GM20000 (cell line): Measurements from ENCODE around the gene AHRR.
A peak's percentile ranks its signal among the peaks of the same experiment; 100 is the strongest.

Experiments used
- DNase-seq: peaks from one replicate; pipeline ENCODE4 v3.0.0; 2012; ENCODE audit warnings: low spot score
- TF ChIP-seq, protein P1 (sequence below): IDR thresholded peaks from 2 replicates; pipeline ENCODE4 v1.5.1; 2012; ENCODE audit warnings: mild to moderate bottlenecking, control low read depth; ENCODE audit errors: extremely low read depth, missing control alignments

AHRR gene

DNA sequence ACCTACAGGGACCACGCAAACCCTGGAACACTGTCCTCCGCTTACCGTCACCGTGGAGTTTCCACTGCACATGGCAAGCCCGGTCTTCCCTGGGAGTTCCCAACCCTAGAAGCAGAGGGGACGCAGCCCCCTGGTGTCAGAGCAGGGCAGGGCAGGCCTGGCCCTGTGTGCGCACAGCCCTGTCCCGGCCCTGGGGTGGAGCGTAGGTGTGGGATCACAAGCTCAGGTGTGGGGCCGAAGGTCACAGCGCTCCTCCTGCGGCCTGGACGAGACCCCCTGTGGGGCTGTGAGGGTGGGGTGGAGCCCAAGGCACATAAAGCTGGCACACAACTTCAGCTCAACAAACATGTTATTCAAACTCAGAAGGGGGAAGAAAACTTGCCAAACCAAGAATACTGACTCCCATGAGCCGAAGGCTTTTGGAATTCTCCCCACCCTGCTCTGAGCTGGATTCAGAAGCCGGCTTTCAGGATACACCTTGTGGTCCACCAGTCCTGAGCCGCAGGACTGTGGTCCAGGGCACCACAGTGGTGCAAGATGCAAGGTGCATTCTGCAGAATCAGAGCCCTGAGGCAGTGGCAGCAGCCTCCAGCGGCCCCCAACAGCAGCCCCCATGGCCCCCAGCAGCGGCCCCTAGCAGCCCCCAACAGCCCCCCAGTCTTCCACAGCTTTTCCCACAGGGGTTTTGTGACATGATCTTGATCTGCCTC, 109.6 kb downstream of the AHRR start:
- DNase-seq, result peak; percentile 89
- TF ChIP-seq, protein P1, sequence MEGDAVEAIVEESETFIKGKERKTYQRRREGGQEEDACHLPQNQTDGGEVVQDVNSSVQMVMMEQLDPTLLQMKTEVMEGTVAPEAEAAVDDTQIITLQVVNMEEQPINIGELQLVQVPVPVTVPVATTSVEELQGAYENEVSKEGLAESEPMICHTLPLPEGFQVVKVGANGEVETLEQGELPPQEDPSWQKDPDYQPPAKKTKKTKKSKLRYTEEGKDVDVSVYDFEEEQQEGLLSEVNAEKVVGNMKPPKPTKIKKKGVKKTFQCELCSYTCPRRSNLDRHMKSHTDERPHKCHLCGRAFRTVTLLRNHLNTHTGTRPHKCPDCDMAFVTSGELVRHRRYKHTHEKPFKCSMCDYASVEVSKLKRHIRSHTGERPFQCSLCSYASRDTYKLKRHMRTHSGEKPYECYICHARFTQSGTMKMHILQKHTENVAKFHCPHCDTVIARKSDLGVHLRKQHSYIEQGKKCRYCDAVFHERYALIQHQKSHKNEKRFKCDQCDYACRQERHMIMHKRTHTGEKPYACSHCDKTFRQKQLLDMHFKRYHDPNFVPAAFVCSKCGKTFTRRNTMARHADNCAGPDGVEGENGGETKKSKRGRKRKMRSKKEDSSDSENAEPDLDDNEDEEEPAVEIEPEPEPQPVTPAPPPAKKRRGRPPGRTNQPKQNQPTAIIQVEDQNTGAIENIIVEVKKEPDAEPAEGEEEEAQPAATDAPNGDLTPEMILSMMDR, result peak; percentile 92

DNA sequence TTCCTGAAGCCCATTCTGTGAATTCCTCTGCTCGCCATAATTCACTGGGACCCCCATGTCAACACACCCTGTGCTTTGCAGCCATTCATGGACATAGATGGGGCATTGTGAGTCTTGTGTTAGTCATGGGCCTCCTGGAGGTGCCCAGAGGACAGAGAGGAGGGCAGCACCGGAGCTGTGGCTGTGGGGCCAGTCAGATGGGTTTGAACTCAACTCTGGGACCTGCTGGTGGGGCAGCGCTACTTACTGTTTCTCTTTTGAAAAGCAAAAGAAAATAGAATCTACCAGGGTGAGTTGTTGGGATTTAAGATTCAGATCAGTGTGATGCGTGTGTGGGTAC, 110.2 kb downstream of the AHRR start:
- TF ChIP-seq, protein P1, result no peak

DNA sequence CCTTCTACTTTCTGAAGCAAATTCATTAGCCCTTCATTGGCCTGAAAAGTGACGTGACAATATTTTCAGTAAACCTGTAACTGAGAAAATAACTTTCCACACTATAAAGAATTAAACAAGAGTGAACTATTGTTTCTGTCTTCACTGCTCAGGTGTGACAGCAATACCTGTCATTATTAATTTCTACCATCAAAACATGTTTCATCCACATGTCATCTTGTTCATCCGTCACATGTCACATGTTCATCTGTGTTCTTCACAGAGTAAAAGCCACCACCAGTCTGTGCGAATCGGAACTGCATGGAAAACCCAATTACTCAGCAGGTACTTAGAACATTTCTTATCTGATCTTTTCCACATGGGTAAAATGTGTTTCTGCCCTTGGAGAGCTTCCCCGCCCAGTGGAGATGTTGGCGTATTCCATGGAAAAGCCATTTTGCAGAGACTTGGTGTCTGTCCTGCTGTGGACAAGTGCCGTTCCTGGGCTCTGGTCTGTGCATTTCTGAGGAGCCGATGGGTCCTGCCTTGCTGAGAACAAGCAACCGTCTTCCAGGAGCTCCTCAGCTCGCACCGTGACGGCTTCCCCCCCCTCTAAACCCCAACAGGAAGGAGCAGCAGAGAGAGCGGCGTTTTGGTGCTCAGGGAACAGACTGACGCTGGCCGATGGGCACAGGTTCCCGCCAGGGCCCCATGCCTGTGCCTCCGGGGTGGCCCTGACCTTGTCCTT, 110.8 kb downstream of the AHRR start:
- TF ChIP-seq, protein P1, result no peak
- DNase-seq, result no peak

More for the DNA sequence above, 110.2 kb downstream of the AHRR start:
- no peak for DNase-seq

DNA sequence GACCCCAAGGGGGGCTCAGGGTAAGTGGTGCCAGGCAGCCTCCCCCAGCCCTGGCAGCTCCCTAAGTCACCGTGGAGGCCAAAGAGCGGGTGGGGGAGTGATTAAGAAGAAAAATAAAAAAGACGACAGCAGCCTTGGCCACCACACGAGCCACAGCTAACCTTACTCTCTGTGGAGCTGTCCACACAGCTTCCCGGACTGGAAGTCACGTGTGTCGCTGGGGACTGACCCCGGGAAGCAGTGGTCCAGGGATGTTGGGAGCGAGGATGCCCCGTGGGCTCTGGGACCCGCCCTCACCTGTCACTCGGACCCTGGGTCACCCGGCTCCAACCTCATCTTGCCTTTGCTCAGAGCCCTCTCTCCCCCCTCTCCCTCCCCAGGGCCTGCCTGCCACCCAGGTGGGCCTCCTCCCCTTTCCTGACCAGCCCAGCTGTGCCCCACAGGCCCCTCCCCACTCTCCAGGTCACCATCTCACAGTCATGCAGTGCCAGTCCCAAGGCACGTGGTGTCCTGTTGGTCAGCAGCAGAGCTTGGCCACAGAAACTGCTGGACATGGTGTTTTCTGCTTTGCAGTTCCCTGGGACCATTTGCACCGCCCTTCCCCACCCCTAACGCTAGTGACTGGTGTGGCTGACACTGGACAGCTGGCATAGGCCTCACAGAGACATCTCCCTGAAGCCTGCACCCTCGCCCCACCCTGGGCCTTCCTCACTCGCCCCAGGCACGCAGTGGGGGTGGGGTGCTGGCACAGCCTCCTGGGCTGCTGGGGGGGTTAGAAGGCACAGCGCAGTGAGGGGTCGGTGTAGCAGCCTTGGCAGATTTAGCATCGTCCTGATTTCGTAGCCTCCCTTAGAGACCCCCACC, 111.6 kb downstream of the AHRR start:
- DNase-seq, result no peak
- TF ChIP-seq, protein P1, result no peak

DNA sequence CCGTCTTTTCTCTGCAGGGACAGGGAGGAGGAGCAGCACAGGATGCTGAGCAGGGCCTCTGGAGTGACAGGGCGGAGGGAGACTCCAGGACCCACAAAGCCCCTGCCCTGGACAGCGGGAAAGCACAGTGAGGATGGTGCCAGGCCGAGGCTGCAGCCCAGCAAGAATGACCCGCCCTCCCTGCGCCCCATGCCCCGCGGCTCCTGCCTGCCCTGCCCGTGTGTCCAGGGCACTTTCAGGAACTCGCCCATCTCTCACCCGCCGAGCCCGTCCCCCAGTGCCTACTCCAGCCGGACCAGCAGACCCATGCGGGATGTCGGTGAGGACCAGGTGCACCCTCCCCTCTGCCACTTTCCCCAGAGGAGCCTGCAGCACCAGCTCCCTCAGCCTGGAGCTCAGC, 112.3 kb downstream of the AHRR start:
- no peak for DNase-seq
- TF ChIP-seq, protein P1, result no peak

DNA sequence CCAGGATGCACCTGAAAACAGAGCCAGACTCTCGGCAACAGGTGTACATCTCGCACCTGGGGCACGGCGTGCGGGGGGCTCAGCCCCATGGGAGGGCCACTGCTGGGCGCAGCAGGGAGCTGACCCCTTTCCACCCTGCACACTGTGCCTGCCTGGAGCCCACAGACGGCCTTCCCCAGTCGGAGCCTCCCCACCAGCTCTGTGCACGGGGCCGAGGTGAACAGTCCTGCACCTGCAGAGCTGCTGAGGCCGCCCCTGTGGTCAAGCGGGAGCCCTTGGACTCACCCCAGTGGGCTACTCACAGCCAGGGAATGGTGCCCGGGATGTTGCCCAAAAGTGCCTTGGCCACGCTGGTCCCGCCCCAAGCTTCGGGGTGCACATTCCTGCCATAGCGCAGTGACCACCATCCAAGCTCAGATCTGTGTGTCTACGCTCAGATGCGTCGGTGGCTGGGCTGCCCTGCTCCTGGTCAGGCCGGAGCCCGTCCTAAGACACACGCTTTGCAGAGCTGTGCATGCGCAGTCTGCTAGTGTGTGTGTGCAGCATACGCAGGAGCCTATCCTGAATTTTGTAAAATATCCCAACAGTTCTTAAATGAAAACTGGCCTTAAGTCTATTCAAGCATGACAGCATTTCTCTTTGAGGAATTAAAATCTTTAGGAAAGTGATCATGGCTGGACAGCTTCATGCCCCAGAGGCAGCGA, 113.1 kb downstream of the AHRR start:
- TF ChIP-seq, protein P1, result no peak
- no peak for DNase-seq
